GM18502 (cell line): ENCODE results near the gene KIAA1328.

Experiments
- ATAC-seq: cut with Tn5 transposase; IDR thresholded peaks from one replicate; pipeline ENCODE4 v1.9.1; 2021; ENCODE audit warnings: mild to moderate bottlenecking; ENCODE audit not compliant: unreplicated experiment, poor library complexity

Gene KIAA1328

DNA sequence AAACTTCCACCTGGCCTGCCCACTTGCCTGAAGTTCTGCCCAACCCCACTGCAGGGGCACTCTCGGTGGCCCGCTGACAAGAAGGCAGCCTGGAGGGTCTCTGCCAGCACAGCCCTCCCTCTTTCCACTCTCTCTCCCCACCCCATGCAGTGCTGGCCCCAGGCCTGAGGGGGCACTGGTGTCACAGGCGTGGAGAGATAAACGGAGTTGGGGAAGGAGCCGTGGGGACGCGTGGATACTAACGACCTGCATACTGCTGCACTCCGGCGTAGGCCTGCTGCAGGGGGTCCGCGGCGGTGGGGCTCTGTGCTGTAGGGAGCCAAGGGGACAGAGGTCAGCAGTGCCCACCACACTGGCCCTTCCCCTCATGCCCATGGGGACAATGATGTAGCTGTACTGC is 437.4 kb downstream of the KIAA1328 start:
- no peak for ATAC-seq

DNA sequence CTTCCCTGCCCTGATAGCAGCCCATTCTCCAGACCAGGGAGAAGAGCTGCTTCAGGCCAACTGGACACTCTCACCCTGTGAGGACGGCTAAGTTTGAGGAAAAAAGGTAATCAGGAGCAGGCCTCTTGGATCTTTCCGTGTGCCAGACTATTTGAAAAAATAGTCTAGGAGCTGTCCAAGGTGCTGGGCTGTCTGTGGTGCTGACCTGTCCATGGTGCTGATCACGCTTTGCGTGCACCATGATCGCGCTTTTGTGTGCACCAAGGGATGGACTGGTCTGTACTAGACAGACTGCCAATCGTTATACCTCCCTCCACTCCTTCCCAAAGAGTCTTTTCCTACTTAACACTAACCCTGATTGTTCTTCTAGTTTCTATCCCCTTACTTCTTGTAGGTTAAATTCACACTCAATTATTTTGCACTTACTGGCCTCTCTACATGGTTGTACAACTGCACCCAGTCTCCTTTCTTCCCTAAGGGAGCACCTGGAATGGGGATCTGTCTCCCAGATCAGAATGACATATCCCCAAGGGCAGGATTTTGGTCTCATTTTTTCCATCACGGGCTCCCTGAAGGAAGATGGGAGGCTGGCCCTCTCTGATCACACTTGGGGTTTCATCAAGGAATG is 441.2 kb downstream of the KIAA1328 start:
- no peak for ATAC-seq

DNA sequence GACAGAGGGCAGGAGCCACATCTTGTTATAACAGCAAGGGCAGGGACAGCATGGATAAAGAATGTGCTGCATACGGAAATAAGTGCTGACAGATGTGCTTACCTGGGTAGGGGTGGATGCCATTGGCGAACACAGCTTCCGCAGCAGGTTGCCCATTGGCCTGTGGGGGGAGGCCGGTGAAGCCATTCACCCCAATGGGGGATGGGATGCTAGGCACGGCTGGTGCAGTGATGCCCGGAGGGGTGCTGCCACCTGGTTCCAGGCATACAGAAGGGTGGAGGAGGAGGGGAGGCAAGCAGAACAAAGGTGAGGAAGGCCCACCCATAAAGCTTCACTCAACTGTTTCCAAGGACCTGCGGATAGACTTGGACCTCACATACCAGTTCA is 441.7 kb downstream of the KIAA1328 start:
- ATAC-seq = no peak

DNA sequence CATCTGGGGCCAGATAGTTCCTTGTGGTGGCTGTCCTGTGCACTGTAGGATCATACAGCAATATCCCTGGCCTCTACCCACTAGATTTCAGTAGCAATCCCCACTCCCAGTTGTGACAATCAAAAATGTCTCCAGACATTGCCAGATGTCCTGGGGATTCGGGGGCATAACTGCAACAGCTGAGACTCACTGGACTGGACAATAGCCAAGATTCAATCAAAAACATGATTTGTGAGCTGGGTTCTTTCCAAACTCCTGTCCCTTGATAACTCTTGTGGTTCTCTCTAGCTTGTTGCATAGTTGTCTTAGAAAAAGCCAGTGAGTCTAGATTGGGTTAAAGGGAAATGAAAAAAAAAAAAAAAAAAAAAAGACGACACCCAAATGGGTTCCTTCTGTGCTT is 443.3 kb downstream of the KIAA1328 start:
- no peak for ATAC-seq

DNA sequence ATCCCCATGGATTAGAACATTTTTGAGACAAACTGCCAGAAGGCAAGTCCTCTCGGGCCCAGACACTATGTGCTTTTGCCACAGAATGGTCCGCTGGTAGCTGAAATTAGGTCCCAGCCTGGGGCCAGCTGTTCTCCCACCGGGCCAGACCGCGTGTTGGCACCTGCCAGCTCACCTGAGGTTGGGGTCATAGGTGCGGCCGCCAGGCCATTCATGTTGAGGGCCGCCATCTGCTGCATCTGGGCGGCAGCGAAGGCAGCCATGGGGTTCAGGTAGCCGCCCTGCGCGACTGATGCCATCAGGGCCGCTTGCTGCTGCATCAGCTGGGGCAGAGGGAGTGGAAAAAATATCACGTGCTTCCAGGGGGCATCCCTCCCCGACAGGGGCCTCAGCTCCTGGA is 443.9 kb downstream of the KIAA1328 start:
- no peak for ATAC-seq

DNA sequence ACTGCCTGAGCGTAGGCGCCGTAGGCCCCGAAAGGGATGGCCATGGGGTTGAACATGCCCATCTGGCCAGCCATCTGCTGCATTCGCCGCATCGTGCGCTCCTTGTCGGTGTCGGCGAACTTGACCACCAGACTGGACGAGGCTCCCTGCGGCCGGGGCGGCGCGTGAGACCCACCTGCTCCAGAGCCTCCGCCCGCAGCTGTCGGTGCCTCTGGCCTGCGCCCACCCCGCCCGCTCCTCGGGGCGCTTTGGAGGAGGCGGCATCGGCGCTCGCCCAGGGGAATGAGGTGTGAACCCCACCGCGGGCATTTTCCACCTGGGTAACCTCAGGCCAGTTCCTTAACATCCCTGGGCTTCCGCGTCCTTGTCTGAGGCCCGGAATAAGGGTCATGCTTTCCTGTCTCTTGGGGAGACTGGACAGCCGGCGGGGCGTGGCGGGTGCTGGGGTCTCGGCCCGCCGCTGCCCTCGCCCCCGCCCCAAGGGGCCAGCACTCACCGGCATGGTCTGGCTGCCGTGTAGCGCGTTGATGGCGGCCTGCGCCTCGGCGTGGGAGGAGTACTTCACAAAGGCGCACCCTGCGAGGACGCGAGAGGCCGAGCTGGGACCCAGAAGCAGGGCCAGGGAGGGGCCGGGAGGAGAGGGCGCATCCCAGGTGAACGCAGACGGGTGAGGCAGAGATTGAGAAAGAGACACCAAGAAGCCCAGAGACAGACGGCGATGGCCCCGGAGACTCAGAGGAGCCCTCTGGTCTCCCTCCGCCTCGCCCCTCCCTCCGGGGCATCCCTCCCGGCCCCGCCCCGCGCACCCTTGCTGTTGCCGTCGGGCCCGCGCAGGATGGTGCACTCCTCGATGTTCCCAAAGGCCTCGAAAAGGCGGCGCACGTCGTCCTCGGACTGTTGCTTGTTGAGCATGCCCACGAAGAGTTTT is 445.6 kb downstream of the KIAA1328 start:
- ATAC-seq = no peak

DNA sequence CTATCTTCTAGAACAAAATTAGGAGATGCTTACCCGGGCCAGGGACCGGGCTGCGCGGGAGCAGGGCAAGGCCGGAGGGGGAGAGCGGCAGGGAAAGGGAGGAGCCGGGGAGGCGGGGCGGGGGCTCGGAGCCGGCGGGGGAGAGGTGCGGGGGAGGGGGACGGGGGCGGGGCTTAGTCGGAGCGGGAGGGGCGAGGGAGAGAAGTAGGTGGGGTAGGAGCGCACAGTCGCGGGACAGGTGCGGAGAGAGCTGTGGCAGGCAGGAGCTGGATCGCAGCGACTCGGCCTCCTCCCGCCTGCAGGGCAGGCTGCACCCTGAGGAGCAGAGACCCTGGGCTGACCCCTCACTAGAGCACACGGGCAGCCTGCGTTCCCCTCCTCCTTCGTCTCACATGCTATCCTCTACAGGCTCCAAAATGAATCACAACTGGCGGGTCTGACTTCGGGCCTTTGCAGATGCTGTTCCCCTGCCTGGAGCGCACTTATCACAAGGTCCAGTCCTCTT is 446.4 kb downstream of the KIAA1328 start:
- ATAC-seq = no peak

DNA sequence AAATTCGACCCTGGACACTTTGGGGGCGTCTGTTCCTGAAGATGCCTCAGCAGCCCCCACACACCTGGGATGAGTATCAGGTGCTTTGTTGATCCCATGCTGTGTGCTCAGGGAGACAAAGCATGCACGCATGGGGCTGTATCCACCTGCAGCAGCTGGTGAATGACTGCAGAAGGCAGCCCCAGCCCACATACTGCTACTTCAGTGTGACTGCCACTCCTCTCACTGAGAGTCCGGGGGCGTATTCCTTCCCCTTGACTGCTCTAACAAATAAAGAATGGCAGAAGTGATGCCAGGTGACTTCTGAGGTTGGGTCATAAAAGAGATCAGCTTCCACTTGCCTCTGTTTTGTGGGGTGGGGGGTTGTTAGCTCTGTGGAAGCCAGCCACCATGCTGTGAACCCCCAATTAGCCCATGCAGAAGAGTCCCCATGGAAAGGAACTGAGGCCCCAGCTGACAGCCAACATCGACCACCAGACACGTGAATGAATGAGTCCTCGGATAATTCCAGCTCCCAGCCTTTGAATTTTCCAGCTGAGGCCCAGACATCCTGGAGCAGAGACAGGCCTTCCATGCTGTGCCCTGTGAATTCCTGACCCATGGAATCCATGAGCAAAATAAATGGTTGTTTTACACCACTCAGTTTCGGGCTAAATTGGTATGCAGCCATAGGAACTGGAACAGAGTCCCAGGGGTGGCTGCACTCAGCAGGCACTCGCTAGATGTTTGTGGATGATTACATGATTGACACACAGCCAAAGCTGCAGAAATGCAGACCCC is 447.4 kb downstream of the KIAA1328 start:
- no peak for ATAC-seq

DNA sequence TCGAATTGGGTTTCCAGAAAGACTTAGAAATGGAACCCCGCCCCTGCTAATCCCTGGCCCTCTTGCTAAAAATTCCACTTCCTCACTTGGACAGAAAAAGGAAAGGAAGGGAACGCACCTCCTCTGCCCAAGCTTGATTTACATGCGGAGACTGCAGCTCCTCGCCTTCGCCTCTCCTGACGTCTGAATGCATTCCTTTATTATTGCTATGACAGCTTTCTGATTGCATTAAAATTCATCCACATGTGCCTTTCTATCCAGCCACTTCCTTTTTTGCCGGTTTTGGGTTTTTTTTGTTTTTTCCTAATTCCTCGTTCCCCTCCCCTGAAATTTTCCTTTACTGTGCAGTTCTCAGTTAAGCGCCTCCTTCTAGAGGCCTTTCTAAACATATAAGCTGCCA is 448.9 kb downstream of the KIAA1328 start:
- ATAC-seq = no peak
